Spleen (tissue), 11 donors: ENCODE measurements around the gene ARL2BP. TPM values are rescaled to one million over a fixed set of nuclear protein-coding genes. Genes with fewer than 3 reads are reported as not detected.

Experiments
- DNase-seq: peaks from one replicate; pipeline ENCODE4 v3.0.0-alpha.2; 2020
- H3K27ac ChIP-seq, 8 donors: fragments of 200-600 bp; sonication (generic) in 7 of 8; 1 replicate in 4 of 8; 2 replicates in 4 of 8; pipeline versions ENCODE4 v1.5.0 to v1.8.0; 2016 to 2021; ENCODE audit warnings: inconsistent platforms in 4 of 8, mild to moderate bottlenecking in 4 of 8, moderate library complexity in 1 of 8
- H3K27me3 ChIP-seq, 7 donors: fragments of 200-600 bp; sonication (generic) in 6 of 7; replicated peaks in 1 of 7; 1 replicate in 4 of 7; 2 replicates in 3 of 7; pipeline versions ENCODE4 v1.5.0 to v1.8.0; 2016 to 2021; ENCODE audit warnings: inconsistent platforms in 3 of 7, mild to moderate bottlenecking in 1 of 7
- H3K36me3 ChIP-seq, 6 donors: fragments of 200-600 bp; sonication (generic) in 5 of 6; 1 replicate in 4 of 6; 2 replicates in 2 of 6; pipeline versions ENCODE4 v1.5.0 to v1.8.0; 2016 to 2021; ENCODE audit warnings: inconsistent platforms in 2 of 6
- H3K4me1 ChIP-seq, 6 donors: fragments of 200-600 bp; sonication (generic) in 5 of 6; 1 replicate in 3 of 6; 2 replicates in 3 of 6; pipeline versions ENCODE4 v1.5.0 to v1.8.0; 2016 to 2021; ENCODE audit warnings: inconsistent platforms in 3 of 6
- H3K4me3 ChIP-seq, 8 donors: fragments of 200-600 bp; sonication (generic) in 7 of 8; 1 replicate in 4 of 8; 2 replicates in 4 of 8; pipeline versions ENCODE4 v1.5.0 to v1.8.0; 2016 to 2021; ENCODE audit warnings: inconsistent platforms in 4 of 8, mild to moderate bottlenecking in 4 of 8, moderate library complexity in 2 of 8
- H3K9me3 ChIP-seq, 8 donors: fragments of 200-600 bp; sonication (generic) in 7 of 8; 1 replicate in 4 of 8; 2 replicates in 4 of 8; pipeline versions ENCODE4 v1.5.0 to v1.8.0; 2016 to 2021; ENCODE audit warnings: inconsistent platforms in 4 of 8
- POLR2A ChIP-seq, 3 donors: fragments of 450-650 bp; IDR thresholded peaks; one replicate each; pipeline ENCODE4 v1.5.1; 2017; ENCODE audit warnings: antibody characterized with exemption in 3 of 3, mild to moderate bottlenecking in 1 of 3
- POLR2AphosphoS5 ChIP-seq, 3 donors: sonication (generic); formaldehyde crosslinking; IDR thresholded peaks; one replicate each; pipeline ENCODE4 v1.5.1; 2017; ENCODE audit warnings: antibody characterized with exemption in 3 of 3
- WGBS, 5 donors: extraction: QIAGEN DNeasy Blood & Tissue Kit in 3 of 5; methylation state at CpG; one replicate each; pipeline versions ENCODE4 v1.1.5 to v1.1.7; 2013 to 2018; 5-methylcytosine and 5-hydroxymethylcytosine counted together
- intact Hi-C: fragments of 100-400 bp; cut with DNase I; formaldehyde crosslinking; loops from one replicate; pipeline ENCODE4 v1.15.0; 2023; ENCODE audit warnings: low total_unique reads
- polyA plus RNA-seq, 3 donors: library from polyadenylated mRNA; stranded (reverse); fragments of 200-250 nt; gene quantifications; one replicate each; pipeline ENCODE4 v1.2.1, GENCODE V29; 2013
- total RNA-seq, 7 donors: library from RNA; depleted of rRNA in 3 of 7; stranded (reverse); fragments of >200 nt in 3 of 7; fragmentation: NEBNext Ultra II Directional in 4 of 7; extraction: Animal tissue kit (Norgen Biotek cat#: 25700) in 4 of 7; gene quantifications; one replicate each; pipeline versions ENCODE4 v1.1.0 to v1.2.1, GENCODE V29; 2016 to 2021
- TF ChIP-seq, protein P1 (sequence below), 11 experiments: fragments of 200-600 bp in 7 of 11; fragments of 450-650 bp in 4 of 11; sonication (generic) in 4 of 11; IDR thresholded peaks in 8 of 11; conservative IDR thresholded peaks in 3 of 11; 1 replicate in 7 of 11; 2 replicates in 4 of 11; pipeline versions ENCODE4 v1.4.0 to v1.8.0; 2016 to 2021; ENCODE audit warnings: antibody characterized with exemption in 11 of 11, inconsistent platforms in 4 of 11, mild to moderate bottlenecking in 1 of 11
- donor health status: healthy with polysubstance abuse.
- donor health status: DM: no; HTN: no; CAD: no; lungs with moderate emphysema.
- donor health status: DM: no; HTN: no; CAD: no.
- donor health status: Bipolar disorder and iron deficiency.
- donor health status: healthy.
- donor health status: DM: no; HTN: no; CAD: no.
- donor health status: DM: yes; HTN: yes; CAD: no.

ARL2BP gene
- total and polyA plus RNA-seq, 10 donors: 30.1 to 84.6 (median 61.1) TPM

DNA sequence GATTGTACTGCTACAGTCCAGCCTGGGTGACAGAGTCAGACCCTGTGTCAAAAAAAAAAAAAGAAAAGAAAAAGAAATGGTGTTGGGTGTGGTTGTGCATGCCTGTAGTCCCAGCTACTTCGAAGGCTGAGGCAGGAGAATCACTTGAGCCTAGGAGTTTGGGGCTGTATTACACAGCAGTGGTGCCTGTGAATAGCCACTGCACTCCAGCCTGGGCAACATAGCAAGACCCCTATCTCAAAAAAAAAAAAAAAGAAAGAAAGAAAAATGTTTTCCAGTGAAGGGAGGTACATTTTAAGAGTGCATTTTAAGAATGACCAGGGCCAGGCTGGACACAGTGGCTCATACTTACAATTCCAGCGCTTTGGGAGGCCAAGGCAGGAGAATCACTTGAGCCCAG lies 6.3 kb downstream of the ARL2BP start:
- intact Hi-C loops: no loop called here
- H3K27ac ChIP-seq: no peak overlapping the region
- peaks cover under 1 to 9% (median 7%) of the 10 kb centered on the region in 6 donors for H3K4me1 ChIP-seq

DNA sequence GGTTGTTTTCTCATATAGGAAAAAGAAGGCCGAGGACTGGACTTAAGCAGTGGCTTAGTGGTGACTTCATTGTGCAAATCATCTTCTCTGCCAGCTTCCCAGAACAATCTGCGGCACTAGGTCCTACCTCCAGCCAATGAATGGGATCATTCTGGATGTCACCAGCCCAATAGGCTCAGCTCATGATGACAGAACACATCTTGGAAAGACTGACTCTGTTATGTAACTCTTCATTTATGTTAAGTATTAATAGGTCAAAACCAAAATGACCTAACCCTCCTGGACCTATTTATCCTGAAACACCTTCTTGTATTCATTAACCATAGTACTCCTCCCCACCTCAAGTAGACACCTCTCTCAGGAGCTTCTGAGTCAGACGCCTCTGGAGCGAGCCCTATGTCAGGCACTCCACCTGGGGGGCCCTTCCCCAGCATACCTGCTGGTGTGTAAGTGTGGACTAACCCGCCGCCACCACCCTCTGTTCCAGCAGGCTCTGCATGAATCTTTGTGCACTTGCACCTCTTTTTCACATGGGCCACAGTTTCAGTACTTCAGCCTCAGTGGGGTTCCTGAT lies 7.2 kb downstream of the ARL2BP start:
- H3K27ac ChIP-seq: no peak overlapping the region

More for the DNA sequence above, 6.3 kb downstream of the ARL2BP start:
- TF ChIP-seq, protein P1, sequence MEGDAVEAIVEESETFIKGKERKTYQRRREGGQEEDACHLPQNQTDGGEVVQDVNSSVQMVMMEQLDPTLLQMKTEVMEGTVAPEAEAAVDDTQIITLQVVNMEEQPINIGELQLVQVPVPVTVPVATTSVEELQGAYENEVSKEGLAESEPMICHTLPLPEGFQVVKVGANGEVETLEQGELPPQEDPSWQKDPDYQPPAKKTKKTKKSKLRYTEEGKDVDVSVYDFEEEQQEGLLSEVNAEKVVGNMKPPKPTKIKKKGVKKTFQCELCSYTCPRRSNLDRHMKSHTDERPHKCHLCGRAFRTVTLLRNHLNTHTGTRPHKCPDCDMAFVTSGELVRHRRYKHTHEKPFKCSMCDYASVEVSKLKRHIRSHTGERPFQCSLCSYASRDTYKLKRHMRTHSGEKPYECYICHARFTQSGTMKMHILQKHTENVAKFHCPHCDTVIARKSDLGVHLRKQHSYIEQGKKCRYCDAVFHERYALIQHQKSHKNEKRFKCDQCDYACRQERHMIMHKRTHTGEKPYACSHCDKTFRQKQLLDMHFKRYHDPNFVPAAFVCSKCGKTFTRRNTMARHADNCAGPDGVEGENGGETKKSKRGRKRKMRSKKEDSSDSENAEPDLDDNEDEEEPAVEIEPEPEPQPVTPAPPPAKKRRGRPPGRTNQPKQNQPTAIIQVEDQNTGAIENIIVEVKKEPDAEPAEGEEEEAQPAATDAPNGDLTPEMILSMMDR (IDR thresholded peaks at IDR 0.05 in 8 of 11, conservative IDR thresholded peaks at IDR 0.05 in 3 of 11): no peak
- TF ChIP-seq POLR2AphosphoS5 (IDR thresholded peaks at IDR 0.05) (no peak), POLR2A (IDR thresholded peaks at IDR 0.05) (no peak)
- Histone ChIP-seq H3K4me3 (no peak overlapping the region), H3K27me3 (no peaks in the 10 kb centered on the region), H3K9me3 (no peaks in the 10 kb centered on the region), H3K36me3 (peaks cover 9 to 100% (median 70%) of the 10 kb centered on the region in 6 donors)
- no peak for DNase-seq
- WGBS, 5 donors: 84 to 100% (median 96%) methylated on average over 2 of the region's 2 CpGs

DNA sequence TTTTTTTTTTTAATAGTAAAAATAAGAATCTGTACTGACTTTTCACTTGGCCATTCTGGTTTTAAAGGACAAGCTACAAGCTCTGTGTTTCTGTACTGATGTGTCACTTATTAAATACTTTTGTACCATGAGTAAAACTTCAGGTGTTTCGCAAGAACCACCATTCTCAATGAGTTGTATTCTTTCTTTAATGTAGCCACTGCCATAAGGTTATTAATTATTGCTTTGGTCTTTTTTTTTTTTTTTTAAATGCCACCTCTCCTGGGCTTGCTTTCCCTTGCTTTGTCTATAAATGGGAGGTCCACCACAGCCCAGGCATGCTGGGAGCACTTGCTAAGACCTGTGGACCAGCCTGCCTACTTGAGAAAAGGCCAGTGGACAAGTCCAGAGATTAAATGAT lies 8.4 kb downstream of the ARL2BP start:
- Histone ChIP-seq H3K4me3 (no peak overlapping the region), H3K27me3 (no peaks in the 10 kb centered on the region), H3K4me1 (no peaks in the 10 kb centered on the region), H3K9me3 (no peaks in the 10 kb centered on the region), H3K27ac (no peak overlapping the region), H3K36me3 (peaks cover 9 to 92% (median 69%) of the 10 kb centered on the region in 6 donors)
- WGBS, 5 donors: 87 to 100% (median 98%) methylated on average over 1 of the region's 1 CpG
- no peak for DNase-seq
- TF ChIP-seq, protein P1 (IDR thresholded peaks at IDR 0.05 in 8 of 11, conservative IDR thresholded peaks at IDR 0.05 in 3 of 11): no peak
- no peak for TF ChIP-seq POLR2A (IDR thresholded peaks at IDR 0.05)
- TF ChIP-seq POLR2AphosphoS5 (IDR thresholded peaks at IDR 0.05): no peak
- intact Hi-C loops: no loop called here

More for the DNA sequence above, 7.2 kb downstream of the ARL2BP start:
- WGBS, 5 donors: 93 to 97% (median 95%) methylated on average over 6 of the region's 6 CpGs
- TF ChIP-seq POLR2A (IDR thresholded peaks at IDR 0.05) (no peak), POLR2AphosphoS5 (IDR thresholded peaks at IDR 0.05) (no peak)
- TF ChIP-seq, protein P1 (IDR thresholded peaks at IDR 0.05 in 8 of 11, conservative IDR thresholded peaks at IDR 0.05 in 3 of 11): no peak
- intact Hi-C loops: no loop called here
- Histone ChIP-seq H3K4me1 (peaks cover 0 to under 1% (median 0%) of the 10 kb centered on the region in 6 donors), H3K4me3 (no peak overlapping the region), H3K9me3 (no peaks in the 10 kb centered on the region), H3K27me3 (no peaks in the 10 kb centered on the region), H3K36me3 (peaks cover 9 to 100% (median 71%) of the 10 kb centered on the region in 6 donors)
- DNase-seq: peak; percentile 49

DNA sequence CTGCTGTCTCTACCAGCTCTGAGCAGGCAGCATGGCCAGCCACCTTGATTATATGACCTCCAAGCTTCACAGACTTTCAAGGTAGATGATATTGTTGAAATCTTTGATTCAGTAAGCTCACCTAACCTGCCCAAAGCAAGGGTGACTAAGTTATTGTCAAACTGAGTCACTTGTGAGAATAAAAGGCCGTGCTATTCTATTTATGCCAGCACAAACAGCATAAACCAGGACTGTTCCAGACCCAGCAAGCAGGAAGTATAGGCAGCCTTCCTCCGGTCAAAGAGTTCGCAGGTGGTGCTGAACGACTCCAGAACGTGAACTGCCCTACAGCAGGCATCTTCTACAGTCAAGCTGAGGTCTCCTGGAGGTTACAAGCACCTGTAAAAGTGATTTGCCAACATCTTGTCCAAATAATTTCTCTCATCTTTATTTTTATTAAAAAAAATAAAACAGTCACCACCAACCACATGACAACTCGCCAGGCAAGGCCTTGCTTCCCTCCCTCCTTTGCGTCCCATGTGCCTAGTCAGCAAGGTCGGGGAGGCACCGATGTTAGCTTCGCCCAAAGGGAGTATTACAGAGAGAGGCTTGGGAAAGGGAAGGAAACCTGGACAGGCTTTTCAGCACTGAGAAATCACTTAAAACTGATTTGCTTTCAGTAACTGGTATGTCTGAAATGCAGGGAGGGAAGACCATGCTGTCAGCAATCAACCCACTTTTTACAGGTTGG lies 10.8 kb downstream of the ARL2BP start:
- H3K4me1 ChIP-seq: peaks cover 0 to 17% (median 10%) of the 10 kb centered on the region in 6 donors
- no peak for TF ChIP-seq POLR2AphosphoS5 (IDR thresholded peaks at IDR 0.05)
- TF ChIP-seq POLR2A (IDR thresholded peaks at IDR 0.05): no peak
- TF ChIP-seq, protein P1 (IDR thresholded peaks at IDR 0.05 in 8 of 11, conservative IDR thresholded peaks at IDR 0.05 in 3 of 11): no peak
- H3K9me3 ChIP-seq: no peaks in the 10 kb centered on the region
- H3K27me3 ChIP-seq: no peaks in the 10 kb centered on the region
- intact Hi-C loops: no loop called here
- H3K4me3 ChIP-seq: no peak overlapping the region
- DNase-seq: peak; percentile 50
- no peak overlapping the region for H3K27ac ChIP-seq
- H3K36me3 ChIP-seq: peaks cover 9 to 68% (median 45%) of the 10 kb centered on the region in 6 donors
- 79 to 89% (median 81%) methylated on average over 10 of the region's 10 CpGs for WGBS, 5 donors
